Transverse colon (tissue), 4 donors: ENCODE results near the gene MAPK12.

Experiments
- CTCF ChIP-seq, 5 experiments: fragments of 200-600 bp in 3 of 5; fragments of 450-650 bp in 2 of 5; sonication (generic) in 3 of 5; IDR thresholded peaks; 1 replicate in 2 of 5; 2 replicates in 3 of 5; pipeline ENCODE4 v1.5.1; 2016 to 2017; ENCODE audit warnings: antibody characterized with exemption in 5 of 5, inconsistent platforms in 3 of 5, mild to moderate bottlenecking in 2 of 5, moderate library complexity in 1 of 5
- EP300 ChIP-seq: sonication (generic); formaldehyde crosslinking; IDR thresholded peaks from one replicate; pipeline ENCODE4 v1.6.1; 2017; ENCODE audit warnings: antibody characterized with exemption, low read depth
- POLR2AphosphoS5 ChIP-seq, 3 donors: sonication (generic); formaldehyde crosslinking; IDR thresholded peaks; one replicate each; pipeline ENCODE4 v1.6.1; 2016; ENCODE audit warnings: antibody characterized with exemption in 3 of 3

- TF ChIP-seq CTCF (IDR thresholded peaks at IDR 0.05) (no peak), POLR2AphosphoS5 (IDR thresholded peaks at IDR 0.05) (no peak), EP300 (no peak)
Measured at GRCh38 chr22:50216684-50217520, 44.6 kb downstream of the MAPK12 start.
